Hepatocyte (in vitro differentiated cells): Measurements from ENCODE around the gene CD81.

ENCODE experiments used
- EZH2 ChIP-seq: fragments of 200-600 bp; sonication (generic); IDR thresholded peaks from 2 replicates; pipeline ENCODE4 v1.6.1; 2016; ENCODE audit warnings: antibody characterized with exemption, mild to moderate bottlenecking, borderline replicate concordance
- EZH2phosphoT487 ChIP-seq: fragments of 200-600 bp; sonication (generic); IDR thresholded peaks from one replicate; pipeline ENCODE4 v1.6.1; 2018; ENCODE audit warnings: antibody characterized with exemption, mild to moderate bottlenecking, low read depth, moderate library complexity; ENCODE audit not compliant: unreplicated experiment, severe bottlenecking
- TF ChIP-seq, protein P1 (sequence below): fragments of 200-600 bp; sonication (generic); IDR thresholded peaks from 2 replicates; pipeline ENCODE4 v1.5.1; 2016; ENCODE audit warnings: antibody characterized with exemption, mild to moderate bottlenecking; ENCODE audit not compliant: poor library complexity

DNA sequence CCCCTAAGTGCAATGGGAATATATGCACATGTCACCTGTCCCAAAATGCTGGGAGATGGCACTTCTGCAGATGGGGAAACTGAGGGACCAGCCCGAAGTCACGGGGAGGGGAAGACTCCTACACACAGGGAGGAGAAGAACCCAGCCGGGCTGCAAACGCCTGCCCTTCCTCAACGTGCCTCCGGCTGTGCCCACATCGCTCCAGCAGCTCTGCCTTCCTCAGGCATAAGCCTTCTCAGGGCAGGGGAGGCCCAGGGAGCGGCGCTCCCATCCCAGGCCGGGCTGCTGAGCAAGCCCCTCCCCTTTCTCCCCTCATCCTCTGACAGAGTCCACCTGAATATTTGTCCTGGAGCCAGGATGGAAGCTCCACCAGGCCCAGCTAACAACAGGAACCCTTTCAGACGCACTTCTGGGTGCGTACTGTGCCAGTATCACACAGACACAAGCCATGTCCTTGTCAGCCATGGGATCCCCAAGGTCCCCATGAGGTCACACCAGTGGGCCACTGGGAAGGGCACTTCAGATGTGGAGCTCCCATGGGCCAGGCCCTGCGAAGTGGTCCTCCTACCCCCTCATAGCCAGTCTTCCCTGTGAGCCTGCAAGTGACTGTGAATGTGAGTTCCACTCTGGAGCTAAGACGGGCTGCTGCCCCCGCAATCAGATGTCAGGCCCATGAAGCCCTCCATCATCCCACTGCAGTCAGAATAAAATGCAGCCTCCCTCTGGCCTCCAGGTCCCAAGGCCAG, 2.5 kb upstream of the CD81 start:
- no peak for TF ChIP-seq EZH2
- TF ChIP-seq, protein P1, sequence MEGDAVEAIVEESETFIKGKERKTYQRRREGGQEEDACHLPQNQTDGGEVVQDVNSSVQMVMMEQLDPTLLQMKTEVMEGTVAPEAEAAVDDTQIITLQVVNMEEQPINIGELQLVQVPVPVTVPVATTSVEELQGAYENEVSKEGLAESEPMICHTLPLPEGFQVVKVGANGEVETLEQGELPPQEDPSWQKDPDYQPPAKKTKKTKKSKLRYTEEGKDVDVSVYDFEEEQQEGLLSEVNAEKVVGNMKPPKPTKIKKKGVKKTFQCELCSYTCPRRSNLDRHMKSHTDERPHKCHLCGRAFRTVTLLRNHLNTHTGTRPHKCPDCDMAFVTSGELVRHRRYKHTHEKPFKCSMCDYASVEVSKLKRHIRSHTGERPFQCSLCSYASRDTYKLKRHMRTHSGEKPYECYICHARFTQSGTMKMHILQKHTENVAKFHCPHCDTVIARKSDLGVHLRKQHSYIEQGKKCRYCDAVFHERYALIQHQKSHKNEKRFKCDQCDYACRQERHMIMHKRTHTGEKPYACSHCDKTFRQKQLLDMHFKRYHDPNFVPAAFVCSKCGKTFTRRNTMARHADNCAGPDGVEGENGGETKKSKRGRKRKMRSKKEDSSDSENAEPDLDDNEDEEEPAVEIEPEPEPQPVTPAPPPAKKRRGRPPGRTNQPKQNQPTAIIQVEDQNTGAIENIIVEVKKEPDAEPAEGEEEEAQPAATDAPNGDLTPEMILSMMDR = no peak
- no peak for TF ChIP-seq EZH2phosphoT487
